IMR-90 (cell line): ENCODE results near the gene VPREB3. TPM values are rescaled to one million over a fixed set of nuclear protein-coding genes. Genes with fewer than 3 reads are reported as not detected.

Experiments
- ATAC-seq: fragments of 200-7000 bp; cut with Tn5 transposase; 2 replicates; pipeline ENCODE4 v1.9.1; 2020; ENCODE audit warnings: low read depth, mild to moderate bottlenecking, moderate library complexity
- BruUV-seq: library from RNA; stranded (reverse); fragments of 400-500 nt; replicated peaks from 2 replicates; lab custom pipeline; 2021; lab: Mats Ljungman, UMichigan
- CTCF ChIA-PET: fragments of 300-600 bp; formaldehyde crosslinking; extraction: SDS; loops from one replicate; lab custom pipeline; 2021; ENCODE audit warnings: antibody characterized with exemption; lab: Yijun Ruan, JAX
- POLR2A ChIA-PET: fragments of 300-600 bp; sonication (Branson Sonifier 250); formaldehyde crosslinking; loops from one replicate; lab custom pipeline; 2022; ENCODE audit warnings: antibody characterized with exemption; ENCODE audit not compliant: unreplicated experiment; lab: Charles Lee
- DNase-seq: peaks from one replicate; pipeline ENCODE4 v3.0.0; 2013
- H2AFZ ChIP-seq: replicated peaks from 2 replicates; pipeline ENCODE3; 2013; ENCODE audit warnings: low read length, mild to moderate bottlenecking; ENCODE audit not compliant: poor library complexity
- H2AK5ac ChIP-seq: 2 replicates; pipeline ENCODE4 v1.6.1; 2013; ENCODE audit warnings: low read depth, low read length, inconsistent platforms
- H2AK9ac ChIP-seq: replicated peaks from 2 replicates; pipeline ENCODE3; 2013; ENCODE audit warnings: mild to moderate bottlenecking, low read depth, low read length, moderate library complexity; ENCODE audit not compliant: poor library complexity
- H2BK120ac ChIP-seq: 2 replicates; pipeline ENCODE4 v1.6.1; 2013; ENCODE audit warnings: low read depth, low read length, inconsistent platforms
- H2BK15ac ChIP-seq: 3 replicates; pipeline ENCODE4 v1.6.1; 2013; ENCODE audit warnings: low read depth, low read length, inconsistent platforms
- H2BK20ac ChIP-seq: 2 replicates; pipeline ENCODE4 v1.6.1; 2013; ENCODE audit warnings: low read depth, mild to moderate bottlenecking, inconsistent platforms, low read length, moderate library complexity
- H2BK5ac ChIP-seq: 2 replicates; pipeline ENCODE4 v1.6.1; 2013; ENCODE audit warnings: mild to moderate bottlenecking, low read depth, low read length, inconsistent platforms; ENCODE audit not compliant: poor library complexity, severe bottlenecking
- H3K14ac ChIP-seq: replicated peaks from 2 replicates; pipeline ENCODE4 v1.6.1; 2013; ENCODE audit warnings: low read depth, low read length, inconsistent platforms
- H3K18ac ChIP-seq: 2 replicates; pipeline ENCODE4 v1.6.1; 2013; ENCODE audit warnings: low read depth, low read length, control low read depth
- H3K23ac ChIP-seq: 2 replicates; pipeline ENCODE4 v1.6.1; 2013; ENCODE audit warnings: low read depth, low read length, inconsistent platforms
- H3K27ac ChIP-seq: 2 replicates; pipeline ENCODE4 v1.5.1; 2013; ENCODE audit warnings: mild to moderate bottlenecking, control low read depth, low read length; ENCODE audit not compliant: insufficient read depth
- H3K27me3 ChIP-seq: 2 replicates; pipeline ENCODE4 v1.6.1; 2013; ENCODE audit warnings: low read length; ENCODE audit not compliant: control insufficient read depth, insufficient read depth
- H3K36me3 ChIP-seq: 2 replicates; pipeline ENCODE4 v1.6.1; 2013; ENCODE audit warnings: low read length, mixed read lengths; ENCODE audit not compliant: control insufficient read depth, insufficient read depth
- H3K4ac ChIP-seq: 2 replicates; pipeline ENCODE4 v1.6.1; 2013; ENCODE audit warnings: low read depth, low read length, inconsistent platforms
- H3K4me1 ChIP-seq: 2 replicates; pipeline ENCODE4 v1.6.1; 2013; ENCODE audit warnings: low read length, mixed read lengths; ENCODE audit not compliant: control insufficient read depth, insufficient read depth
- H3K4me2 ChIP-seq: 2 replicates; pipeline ENCODE4 v1.6.1; 2013; ENCODE audit warnings: low read depth, mild to moderate bottlenecking, control low read depth, low read length, moderate library complexity
- H3K4me3 ChIP-seq: 2 replicates; pipeline ENCODE4 v1.5.1; 2013; ENCODE audit warnings: low read depth, mild to moderate bottlenecking, control low read depth, low read length, moderate library complexity; ENCODE audit not compliant: insufficient read depth
- H3K56ac ChIP-seq: 2 replicates; pipeline ENCODE4 v1.6.1; 2013; ENCODE audit warnings: low read length, inconsistent platforms; ENCODE audit not compliant: insufficient read depth; ENCODE audit errors: extremely low read depth
- H3K79me1 ChIP-seq, 2 experiments: 2 replicates each; pipeline ENCODE4 v1.6.1; 2013; ENCODE audit warnings: low read length in 2 of 2, inconsistent platforms in 1 of 2, low read depth in 1 of 2
- H3K9ac ChIP-seq: 2 replicates; pipeline ENCODE4 v1.6.1; 2013; ENCODE audit warnings: low read depth, low read length, control low read depth
- H3K9me1 ChIP-seq: 2 replicates; pipeline ENCODE4 v1.6.1; 2013; ENCODE audit warnings: low read length, inconsistent platforms; ENCODE audit not compliant: insufficient read depth
- H3K9me3 ChIP-seq: 2 replicates; pipeline ENCODE4 v1.6.1; 2013; ENCODE audit warnings: low read length; ENCODE audit not compliant: control insufficient read depth, insufficient read depth
- H4K20me1 ChIP-seq: 2 replicates; pipeline ENCODE4 v1.6.1; 2013; ENCODE audit warnings: low read length, inconsistent platforms; ENCODE audit not compliant: insufficient read depth
- H4K5ac ChIP-seq: 2 replicates; pipeline ENCODE4 v1.6.1; 2013; ENCODE audit warnings: mild to moderate bottlenecking, low read depth, low read length, control low read depth
- H4K8ac ChIP-seq, 2 experiments: 2 replicates each; pipeline ENCODE4 v1.6.1; 2013; ENCODE audit warnings: low read depth in 2 of 2, low read length in 2 of 2, control low read depth in 1 of 2, inconsistent platforms in 1 of 2
- H4K91ac ChIP-seq: 2 replicates; pipeline ENCODE4 v1.6.1; 2013; ENCODE audit warnings: low read depth, low read length, inconsistent platforms; ENCODE audit not compliant: insufficient read depth
- BHLHE40 ChIP-seq: fragments of 150-350 bp; IDR thresholded peaks from 2 replicates; pipeline ENCODE4 v1.6.1; 2016; ENCODE audit warnings: mild to moderate bottlenecking, low read depth, low read length
- CEBPB ChIP-seq: IDR thresholded peaks from 2 replicates; pipeline ENCODE4 v1.6.1; 2012; ENCODE audit warnings: low read depth, low read length, improper control_type of control experiment
- CHD1 ChIP-seq: IDR thresholded peaks from 2 replicates; pipeline ENCODE4 v1.6.1; 2012; ENCODE audit warnings: low read depth, low read length, improper control_type of control experiment
- CTCF ChIP-seq: conservative IDR thresholded peaks from 2 replicates; pipeline ENCODE4 v1.5.1; 2012; ENCODE audit warnings: mild to moderate bottlenecking, low read depth, low read length, improper control_type of control experiment
- MAFK ChIP-seq: IDR thresholded peaks from 2 replicates; pipeline ENCODE4 v1.6.1; 2012; ENCODE audit warnings: low read depth, low read length, improper control_type of control experiment
- MAZ ChIP-seq: IDR thresholded peaks from 2 replicates; pipeline ENCODE4 v1.6.1; 2012; ENCODE audit warnings: low read depth, mild to moderate bottlenecking, low read length, improper control_type of control experiment, moderate library complexity, borderline replicate concordance
- MXI1 ChIP-seq: IDR thresholded peaks from 2 replicates; pipeline ENCODE4 v1.6.1; 2012; ENCODE audit warnings: low read depth, mild to moderate bottlenecking, low read length, moderate library complexity, borderline replicate concordance
- NFE2L2 ChIP-seq: fragments of 150-350 bp; IDR thresholded peaks from 2 replicates; pipeline ENCODE4 v1.6.1; 2016; ENCODE audit warnings: low read depth, mild to moderate bottlenecking, low read length
- POLR2A ChIP-seq: IDR thresholded peaks from 2 replicates; pipeline ENCODE4 v1.6.1; 2012; ENCODE audit warnings: mild to moderate bottlenecking, low read depth, low read length
- RAD21 ChIP-seq: IDR thresholded peaks from 2 replicates; pipeline ENCODE4 v1.6.1; 2012; ENCODE audit warnings: low read length, improper control_type of control experiment
- RCOR1 ChIP-seq: IDR thresholded peaks from 2 replicates; pipeline ENCODE4 v1.6.1; 2012; ENCODE audit warnings: mild to moderate bottlenecking, low read length, improper control_type of control experiment; ENCODE audit not compliant: insufficient replicate concordance
- RFX5 ChIP-seq: IDR thresholded peaks from 2 replicates; pipeline ENCODE4 v1.8.0; 2012; ENCODE audit warnings: low read depth, mild to moderate bottlenecking, low read length, moderate library complexity
- SMC3 ChIP-seq: fragments of 150-350 bp; IDR thresholded peaks from 2 replicates; pipeline ENCODE4 v1.6.1; 2016; ENCODE audit warnings: low read depth, mild to moderate bottlenecking, antibody characterized with exemption, low read length, moderate library complexity
- USF2 ChIP-seq: fragments of 150-350 bp; IDR thresholded peaks from 2 replicates; pipeline ENCODE4 v1.6.1; 2017; ENCODE audit warnings: mild to moderate bottlenecking, antibody characterized with exemption, low read length, low read depth
- WGBS, 2 experiments: methylation state at CpG; one replicate each; pipeline versions ENCODE4 v1.1.5 to v1.1.7; 2013; ENCODE audit warnings: missing lambda C conversion rate in 2 of 2; ENCODE audit not compliant: insufficient read length in 1 of 2; ENCODE audit errors: extremely low coverage in 2 of 2; 5-methylcytosine and 5-hydroxymethylcytosine counted together
- dilution Hi-C: fragments of 300-500 bp; cut with HindIII; formaldehyde crosslinking; loops from one replicate; pipeline ENCODE4 v1.14.3; 2018; ENCODE audit warnings: low sequenced_read_pairs; ENCODE audit not compliant: unreplicated experiment
- in situ Hi-C: fragments of 300-500 bp; cut with MboI; formaldehyde crosslinking; loops from 3 replicates; pipeline ENCODE4 v1.14.3; 2019; ENCODE audit warnings: low sequenced_read_pairs, inconsistent platforms, mixed read lengths
- intact Hi-C: fragments of 100-400 bp; cut with micrococcal nuclease; formaldehyde crosslinking; loops from 2 replicates; pipeline ENCODE4 v1.10.0; 2022
- polyA plus RNA-seq, 3 experiments: library from polyadenylated mRNA; depleted of rRNA; stranded (reverse); fragments of >200 nt; gene quantifications; 2 replicates each; pipeline ENCODE4 v1.2.3, GENCODE V29; 2012; ENCODE audit warnings: low replicate concordance in 1 of 3
- total RNA-seq: library from RNA; depleted of rRNA; stranded (reverse); fragments of >200 nt; gene quantifications from 2 replicates; pipeline ENCODE4 v1.2.3, GENCODE V29; 2012
- TF ChIP-seq, protein P1 (sequence below): fragments of 150-350 bp; IDR thresholded peaks from 2 replicates; pipeline ENCODE4 v1.6.1; 2016; ENCODE audit warnings: low read depth, mild to moderate bottlenecking, low read length, moderate library complexity, borderline replicate concordance

VPREB3 gene
- total and polyA plus RNA-seq, 2 of the 4 experiments (the other 2 are of a cell fraction), result not detected

DNA sequence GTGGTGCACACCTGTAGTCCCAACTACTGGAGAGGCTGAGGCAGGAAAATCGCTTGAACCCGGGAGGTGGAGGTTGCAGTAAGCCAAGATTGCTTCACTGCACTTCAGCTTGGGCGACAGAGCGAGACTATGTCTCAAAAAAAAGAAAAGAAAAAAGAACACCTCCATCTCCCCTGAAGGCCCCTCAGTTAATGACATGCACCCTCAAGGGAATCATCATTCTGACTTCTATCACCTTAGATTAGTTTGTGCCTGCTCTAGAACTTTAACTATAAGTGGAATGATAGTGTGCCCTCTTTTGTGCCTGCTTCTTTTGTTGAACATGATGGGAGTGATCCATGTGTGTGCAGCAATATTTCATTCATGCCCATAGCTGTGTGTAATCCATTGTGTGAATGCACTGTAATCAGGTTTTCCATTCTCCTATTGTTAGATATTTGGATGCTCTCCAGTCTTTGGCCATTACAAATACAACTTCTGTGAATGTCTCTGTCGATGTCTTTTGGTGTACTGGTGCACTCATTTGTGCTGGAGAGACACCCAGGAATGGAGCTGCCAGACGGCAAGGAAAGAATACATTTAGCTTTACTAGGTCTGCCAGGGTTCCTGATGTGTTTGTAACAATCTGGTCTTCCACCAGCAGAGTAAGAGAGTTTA lies 883 bp upstream of the VPREB3 start:
- ATAC-seq, result no peak
- H3K9me1 ChIP-seq, result no peaks in the 10 kb centered on the region
- H2BK5ac ChIP-seq, result no peak overlapping the region
- CTCF ChIA-PET, result interaction anchor here (0.7 kb wide), 1 partner anchor 1916 kb away, joined by 3 read pairs; no protein-coding TSS in a partner anchor
- peak overlapping the region; percentile 13 for H2AFZ ChIP-seq
- no peak overlapping the region for H2AK5ac ChIP-seq
- H2BK15ac ChIP-seq, result no peak overlapping the region
- H3K27me3 ChIP-seq, result 0 out of 2 replicates have a peak, but pooled peaks cover 1% of the 10 kb centered on the region
- no peaks in the 10 kb centered on the region for H3K36me3 ChIP-seq
- H3K9me3 ChIP-seq, result no peaks in the 10 kb centered on the region
- H4K8ac ChIP-seq, result no peak overlapping the region
- no peak overlapping the region for H3K27ac ChIP-seq
- WGBS, 2 experiments, result no CpG with 5 or more reads among the region's 6 CpGs
- DNase-seq, result no peak
- no peak overlapping the region for H3K23ac ChIP-seq
- peaks cover 6% of the 10 kb centered on the region in 2 experiments; a peak in 3 of 4 replicates for H3K79me1 ChIP-seq
- no peak overlapping the region for H3K9ac ChIP-seq
- no peak overlapping the region for H3K18ac ChIP-seq
- H4K5ac ChIP-seq, result no peak overlapping the region
- H3K4me1 ChIP-seq, result no peaks in the 10 kb centered on the region; the same call in 1 of the 2 replicates
- no TSS peak for BruUV-seq
- no peak overlapping the region for H3K4me2 ChIP-seq
- H2BK120ac ChIP-seq, result no peak overlapping the region
- H3K4ac ChIP-seq, result no peak overlapping the region
- no peak overlapping the region for H3K4me3 ChIP-seq
- no peak overlapping the region for H2BK20ac ChIP-seq
- POLR2A ChIA-PET, result no interaction called here
- H2AK9ac ChIP-seq, result no peak overlapping the region
- no peak overlapping the region for H3K56ac ChIP-seq
- no peak overlapping the region for H4K91ac ChIP-seq
- H3K14ac ChIP-seq, result no peak overlapping the region
- TF ChIP-seq MXI1 (no peak), USF2 (no peak), NFE2L2 (no peak), CEBPB (no peak), RFX5 (no peak), POLR2A (no peak), RAD21 (no peak), RCOR1 (no peak), BHLHE40 (no peak), CHD1 (no peak), SMC3 (no peak), CTCF (no peak), MAFK (no peak), MAZ (no peak)
- TF ChIP-seq, protein P1, sequence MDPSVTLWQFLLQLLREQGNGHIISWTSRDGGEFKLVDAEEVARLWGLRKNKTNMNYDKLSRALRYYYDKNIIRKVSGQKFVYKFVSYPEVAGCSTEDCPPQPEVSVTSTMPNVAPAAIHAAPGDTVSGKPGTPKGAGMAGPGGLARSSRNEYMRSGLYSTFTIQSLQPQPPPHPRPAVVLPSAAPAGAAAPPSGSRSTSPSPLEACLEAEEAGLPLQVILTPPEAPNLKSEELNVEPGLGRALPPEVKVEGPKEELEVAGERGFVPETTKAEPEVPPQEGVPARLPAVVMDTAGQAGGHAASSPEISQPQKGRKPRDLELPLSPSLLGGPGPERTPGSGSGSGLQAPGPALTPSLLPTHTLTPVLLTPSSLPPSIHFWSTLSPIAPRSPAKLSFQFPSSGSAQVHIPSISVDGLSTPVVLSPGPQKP, result no peak
- dilution Hi-C loops (no loop called here), intact Hi-C loops (no loop called here), in situ Hi-C loops (no loop called here)
- no peaks in the 10 kb centered on the region for H4K20me1 ChIP-seq
